Sigmoid colon (tissue), 7 donors: ENCODE results near the gene ZSWIM9. TPM values are rescaled to one million over a fixed set of nuclear protein-coding genes. Genes with fewer than 3 reads are reported as not detected.
"Not testable (repeated sequence)": the region's sequence is repeated elsewhere in the genome, so short reads cannot be mapped to it uniquely, and the experiment has no call there.

ENCODE experiments used
- DNase-seq: peaks from one replicate; pipeline ENCODE4 v3.0.0-alpha.2; 2019
- H3K27ac ChIP-seq, 4 donors: fragments of 200-600 bp; sonication (generic); one replicate each; pipeline ENCODE4 v1.5.1; 2016 to 2019; ENCODE audit warnings: mild to moderate bottlenecking in 1 of 4
- H3K27me3 ChIP-seq, 3 donors: fragments of 200-600 bp; sonication (generic); one replicate each; pipeline ENCODE4 v1.5.1; 2019; ENCODE audit warnings: mild to moderate bottlenecking in 1 of 3
- H3K36me3 ChIP-seq, 4 donors: fragments of 200-600 bp; sonication (generic); one replicate each; pipeline ENCODE4 v1.5.1; 2016 to 2019
- H3K4me1 ChIP-seq, 4 donors: fragments of 200-600 bp; sonication (generic); one replicate each; pipeline ENCODE4 v1.5.1; 2017 to 2019
- H3K4me3 ChIP-seq, 4 donors: fragments of 200-600 bp; sonication (generic); one replicate each; pipeline ENCODE4 v1.5.1; 2017 to 2019; ENCODE audit warnings: mild to moderate bottlenecking in 2 of 4, moderate library complexity in 1 of 4
- H3K9me3 ChIP-seq, 4 donors: fragments of 200-600 bp in 3 of 4; sonication (generic) in 3 of 4; one replicate each; pipeline versions ENCODE4 v1.5.1 to v1.6.1; 2013 to 2019
- CTCF ChIP-seq, 4 experiments: fragments of 450-650 bp in 3 of 4; fragments of 200-600 bp in 1 of 4; IDR thresholded peaks; one replicate each; pipeline ENCODE4 v1.5.1; 2016 to 2019; ENCODE audit warnings: antibody characterized with exemption in 4 of 4, mild to moderate bottlenecking in 3 of 4, moderate library complexity in 2 of 4
- EP300 ChIP-seq, 4 donors: sonication (generic); formaldehyde crosslinking; IDR thresholded peaks; one replicate each; pipeline ENCODE4 v1.6.1; 2017; ENCODE audit warnings: antibody characterized with exemption in 4 of 4
- POLR2A ChIP-seq, 2 donors: fragments of 450-650 bp; IDR thresholded peaks; one replicate each; pipeline ENCODE4 v1.6.1; 2016; ENCODE audit warnings: antibody characterized with exemption in 2 of 2, mild to moderate bottlenecking in 2 of 2, moderate library complexity in 2 of 2
- POLR2AphosphoS5 ChIP-seq, 4 donors: sonication (generic); formaldehyde crosslinking; IDR thresholded peaks; one replicate each; pipeline ENCODE4 v1.6.1; 2017; ENCODE audit warnings: antibody characterized with exemption in 4 of 4
- whole genome bisulfite sequencing, 2 donors: extraction: QIAGEN DNeasy Blood & Tissue Kit; methylation state at CpG; one replicate each; pipeline ENCODE4 v1.1.7; 2013; 5-methylcytosine and 5-hydroxymethylcytosine counted together
- intact Hi-C: fragments of 100-400 bp; cut with DNase I; formaldehyde crosslinking; loops from one replicate; pipeline ENCODE4 v1.15.1; 2023
- polyA plus RNA-seq, 3 donors: library from polyadenylated mRNA; stranded (reverse); fragments of 200-250 nt; gene quantifications; one replicate each; pipeline ENCODE4 v1.2.3, GENCODE V29; 2013
- total RNA-seq, 4 donors: library from RNA; depleted of rRNA; stranded (reverse); fragments of >200 nt; gene quantifications; one replicate each; pipeline ENCODE4 v1.1.0, GENCODE V29; 2016
- donor health status: healthy with polysubstance abuse.
- donor health status: Bipolar disorder and iron deficiency.
- donor health status: healthy.

ZSWIM9 gene
- total and polyA plus RNA-seq, 7 donors = 2.4 to 10.0 (median 5.0) TPM

DNA sequence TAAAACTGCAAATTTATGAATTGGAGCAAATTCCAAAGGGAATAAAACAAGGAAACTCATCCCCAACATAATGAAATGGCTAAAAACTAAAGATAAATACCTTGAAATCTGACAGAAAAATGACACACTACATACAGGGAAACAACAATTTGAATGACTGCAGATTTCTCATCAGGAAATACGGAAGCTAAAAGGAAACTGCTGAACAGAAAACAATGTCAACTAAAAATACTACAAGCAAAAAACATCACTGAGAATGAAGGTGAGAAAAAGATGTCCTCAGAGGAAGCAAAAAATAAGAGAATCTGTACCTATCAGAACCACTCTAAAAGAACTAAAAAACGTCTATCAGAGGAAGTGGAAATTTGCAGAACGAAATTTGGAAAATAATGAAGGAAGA lies 39.5 kb downstream of the ZSWIM9 start:
- 82 to 90% methylated on average over 3 of the region's 3 CpGs for WGBS, 2 donors
- H3K27me3 ChIP-seq = no peaks in the 10 kb centered on the region
- no peak overlapping the region for H3K27ac ChIP-seq
- no peak overlapping the region for H3K4me3 ChIP-seq
- H3K4me1 ChIP-seq = peaks cover 0 to 3% (median 2%) of the 10 kb centered on the region in 4 donors
- intact Hi-C loops = no loop called here
- no peak for TF ChIP-seq CTCF (IDR thresholded peaks at IDR 0.05)
- TF ChIP-seq EP300 (IDR thresholded peaks at IDR 0.05) = no peak
- TF ChIP-seq POLR2A (IDR thresholded peaks at IDR 0.05) = no peak
- TF ChIP-seq POLR2AphosphoS5 (IDR thresholded peaks at IDR 0.05) = no peak
- no peak for DNase-seq
- H3K9me3 ChIP-seq = no peaks in the 10 kb centered on the region
- H3K36me3 ChIP-seq = peaks cover 0 to 22% (median 0%) of the 10 kb centered on the region in 4 donors

- WGBS, 2 donors = 95 to 97% methylated on average over 5 of the region's 5 CpGs
- no peaks in the 10 kb centered on the region for H3K9me3 ChIP-seq
- H3K27me3 ChIP-seq = no peaks in the 10 kb centered on the region
- H3K4me3 ChIP-seq = no peak overlapping the region
- DNase-seq = no peak
- TF ChIP-seq CTCF (IDR thresholded peaks at IDR 0.05) (no peak), POLR2AphosphoS5 (IDR thresholded peaks at IDR 0.05) (no peak), EP300 (IDR thresholded peaks at IDR 0.05) (no peak), POLR2A (IDR thresholded peaks at IDR 0.05) (no peak)
- no peaks in the 10 kb centered on the region for H3K4me1 ChIP-seq
- H3K27ac ChIP-seq = no peak overlapping the region
- intact Hi-C loops = no loop called here
- H3K36me3 ChIP-seq = peaks cover 0 to 35% (median 0%) of the 10 kb centered on the region in 4 donors
Measured at GRCh38 chr19:48213959-48214358, 43.5 kb downstream of the ZSWIM9 start.

DNA sequence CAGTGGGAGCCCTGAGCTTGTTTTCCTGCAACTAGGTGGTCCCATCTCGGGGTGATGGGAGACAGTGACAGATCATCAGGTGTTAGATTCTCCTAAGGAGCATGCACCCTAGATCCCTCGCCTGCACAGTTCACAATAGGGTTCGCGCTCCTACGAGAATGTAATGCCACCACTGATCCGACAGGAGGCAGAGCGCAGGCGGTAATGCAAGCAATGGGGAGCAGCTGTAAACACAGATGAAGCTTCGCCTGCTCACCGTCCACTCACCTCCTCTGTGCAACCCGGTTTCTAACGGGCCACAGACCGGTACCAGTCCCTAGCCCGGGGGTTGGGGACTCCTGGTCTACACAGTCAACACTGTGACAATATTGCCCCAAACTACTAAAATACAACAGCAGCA lies 46.5 kb downstream of the ZSWIM9 start:
- Histone ChIP-seq H3K27me3 (no peaks in the 10 kb centered on the region), H3K4me3 (no peak overlapping the region), H3K36me3 (peaks cover 0 to 38% (median 0%) of the 10 kb centered on the region in 4 donors), H3K4me1 (no peaks in the 10 kb centered on the region), H3K9me3 (no peaks in the 10 kb centered on the region), H3K27ac (no peak overlapping the region)
- WGBS, 2 donors = 88 to 95% methylated on average over 14 of the region's 14 CpGs
- no peak for DNase-seq
- no peak for TF ChIP-seq POLR2A (IDR thresholded peaks at IDR 0.05)
- TF ChIP-seq CTCF (IDR thresholded peaks at IDR 0.05) = no peak
- TF ChIP-seq POLR2AphosphoS5 (IDR thresholded peaks at IDR 0.05) = no peak
- no peak for TF ChIP-seq EP300 (IDR thresholded peaks at IDR 0.05)
- intact Hi-C loops = no loop called here

DNA sequence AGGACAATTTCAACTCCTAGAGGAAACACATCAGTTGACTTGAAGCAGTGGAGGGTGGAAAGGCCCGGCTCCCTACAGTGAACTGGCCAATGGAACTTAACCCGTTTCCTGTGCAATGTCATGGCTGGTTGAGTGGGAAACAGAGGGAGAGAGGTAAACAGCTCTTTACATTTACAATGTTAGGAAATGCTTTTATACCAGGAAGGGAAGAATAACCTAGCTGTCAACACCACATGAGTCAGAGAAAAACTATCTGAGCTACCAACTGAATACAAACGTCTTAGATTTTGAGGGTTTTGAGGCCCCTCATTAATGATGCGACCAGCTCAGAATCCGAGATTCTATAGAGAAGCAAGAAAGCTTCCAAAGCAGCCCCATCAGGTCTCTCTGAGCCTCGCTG lies 48.5 kb downstream of the ZSWIM9 start:
- Histone ChIP-seq H3K4me1 (no peaks in the 10 kb centered on the region), H3K27ac (no peak overlapping the region), H3K4me3 (no peak overlapping the region), H3K36me3 (peaks cover 0 to 33% (median 0%) of the 10 kb centered on the region in 4 donors), H3K27me3 (no peaks in the 10 kb centered on the region), H3K9me3 (no peaks in the 10 kb centered on the region)
- intact Hi-C loops = no loop called here
- DNase-seq = no peak
- 89 to 95% methylated on average over 6 of the region's 6 CpGs for WGBS, 2 donors
- TF ChIP-seq EP300 (IDR thresholded peaks at IDR 0.05) = no peak
- no peak for TF ChIP-seq CTCF (IDR thresholded peaks at IDR 0.05)
- no peak for TF ChIP-seq POLR2A (IDR thresholded peaks at IDR 0.05)
- no peak for TF ChIP-seq POLR2AphosphoS5 (IDR thresholded peaks at IDR 0.05)

DNA sequence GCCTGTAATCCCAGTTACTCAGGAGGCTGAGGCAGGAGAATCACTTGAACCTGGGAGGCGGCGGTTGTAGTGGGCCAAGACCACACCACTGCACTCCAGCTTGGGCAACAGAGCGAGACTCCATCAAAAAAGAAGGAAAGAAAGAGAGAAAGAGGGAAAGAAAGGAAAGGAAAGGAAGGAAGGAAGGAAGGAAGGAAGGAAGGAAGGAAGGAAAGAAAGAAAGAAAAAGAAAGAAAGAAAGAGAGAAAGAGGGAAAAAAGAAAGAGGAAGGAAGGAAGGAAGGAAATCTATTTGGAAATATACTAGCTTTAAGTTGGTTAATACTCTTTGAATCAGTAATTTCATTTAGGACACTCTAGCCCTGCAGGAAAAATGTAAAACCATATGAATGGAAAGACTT lies 50.3 kb downstream of the ZSWIM9 start:
- intact Hi-C loops, H3K9me3 ChIP-seq, H3K4me1 ChIP-seq, H3K27ac ChIP-seq, H3K4me3 ChIP-seq, DNase-seq, H3K27me3 ChIP-seq: not testable (repeated sequence)
- 95 to 98% methylated on average over 3 of the region's 3 CpGs for WGBS, 2 donors
- H3K36me3 ChIP-seq = peaks cover 0 to 27% (median 0%) of the 10 kb centered on the region in 4 donors
